Suppressor macrophage treated with lipopolysaccharide for 1 hour (primary cell): ENCODE measurements around the gene ASAP2.

Experiments used
- DNase-seq, 3 donors: peaks; one replicate each; pipeline ENCODE4 v3.0.0-alpha.2; 2020 to 2022

ASAP2 gene

DNA sequence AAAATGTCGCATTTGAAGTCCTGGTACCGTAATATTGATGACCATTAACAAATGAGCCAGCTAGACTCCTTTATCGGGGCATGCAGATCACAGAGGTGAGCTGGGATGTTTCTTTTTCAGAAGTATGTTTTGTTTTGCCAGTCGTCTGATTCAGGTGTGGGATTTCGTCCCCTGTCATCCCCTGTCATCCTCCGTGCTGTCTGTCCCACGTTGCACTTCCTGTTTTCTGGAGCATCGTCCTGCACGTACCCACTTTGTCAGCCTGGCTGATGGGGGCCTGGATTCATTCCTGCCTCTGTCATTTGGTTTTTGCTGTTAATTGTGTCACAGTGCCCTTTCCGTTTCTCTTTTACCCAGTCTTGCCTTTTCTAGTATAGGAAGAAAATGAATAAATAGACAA lies 72.8 kb downstream of the ASAP2 start:
- DNase-seq: no peak

DNA sequence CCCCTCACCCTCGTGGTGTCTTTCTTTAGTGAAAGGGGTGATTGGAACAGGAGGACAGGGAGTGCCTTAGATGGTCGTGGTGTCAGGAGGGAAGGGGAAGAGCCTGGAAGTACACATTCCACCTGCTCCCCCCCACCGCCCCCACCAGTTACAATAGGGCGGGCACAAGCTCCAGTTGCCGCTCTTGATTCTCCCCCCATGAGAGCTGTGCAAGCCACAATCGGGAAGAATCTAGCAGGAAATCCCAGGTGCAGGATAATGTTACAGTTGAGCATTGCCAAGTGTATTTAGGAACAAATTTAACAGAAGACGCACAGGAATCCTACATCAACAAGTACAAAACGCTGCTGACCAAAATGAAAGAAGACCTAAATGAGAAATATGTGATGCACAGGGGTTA lies 73.6 kb downstream of the ASAP2 start:
- no peak for DNase-seq

DNA sequence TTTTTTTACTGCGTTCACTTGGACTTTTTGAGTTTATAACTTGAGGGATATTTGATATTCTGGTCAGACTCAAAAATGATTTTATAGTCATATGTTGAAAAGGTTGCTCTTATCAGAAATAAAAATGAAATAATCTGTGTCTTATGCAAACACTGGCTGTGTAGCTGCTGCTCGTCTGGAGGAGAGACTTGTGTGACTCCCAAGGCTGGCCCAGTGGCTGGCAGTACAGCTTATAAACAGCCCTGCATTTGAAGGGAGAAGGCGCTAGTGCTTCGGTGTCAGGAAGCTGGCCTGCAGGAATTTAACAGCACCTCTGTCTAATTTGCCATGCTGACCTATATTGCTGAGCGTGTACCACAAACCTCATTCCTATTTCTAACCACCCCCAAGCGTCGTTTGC lies 74.5 kb downstream of the ASAP2 start:
- no peak for DNase-seq

DNA sequence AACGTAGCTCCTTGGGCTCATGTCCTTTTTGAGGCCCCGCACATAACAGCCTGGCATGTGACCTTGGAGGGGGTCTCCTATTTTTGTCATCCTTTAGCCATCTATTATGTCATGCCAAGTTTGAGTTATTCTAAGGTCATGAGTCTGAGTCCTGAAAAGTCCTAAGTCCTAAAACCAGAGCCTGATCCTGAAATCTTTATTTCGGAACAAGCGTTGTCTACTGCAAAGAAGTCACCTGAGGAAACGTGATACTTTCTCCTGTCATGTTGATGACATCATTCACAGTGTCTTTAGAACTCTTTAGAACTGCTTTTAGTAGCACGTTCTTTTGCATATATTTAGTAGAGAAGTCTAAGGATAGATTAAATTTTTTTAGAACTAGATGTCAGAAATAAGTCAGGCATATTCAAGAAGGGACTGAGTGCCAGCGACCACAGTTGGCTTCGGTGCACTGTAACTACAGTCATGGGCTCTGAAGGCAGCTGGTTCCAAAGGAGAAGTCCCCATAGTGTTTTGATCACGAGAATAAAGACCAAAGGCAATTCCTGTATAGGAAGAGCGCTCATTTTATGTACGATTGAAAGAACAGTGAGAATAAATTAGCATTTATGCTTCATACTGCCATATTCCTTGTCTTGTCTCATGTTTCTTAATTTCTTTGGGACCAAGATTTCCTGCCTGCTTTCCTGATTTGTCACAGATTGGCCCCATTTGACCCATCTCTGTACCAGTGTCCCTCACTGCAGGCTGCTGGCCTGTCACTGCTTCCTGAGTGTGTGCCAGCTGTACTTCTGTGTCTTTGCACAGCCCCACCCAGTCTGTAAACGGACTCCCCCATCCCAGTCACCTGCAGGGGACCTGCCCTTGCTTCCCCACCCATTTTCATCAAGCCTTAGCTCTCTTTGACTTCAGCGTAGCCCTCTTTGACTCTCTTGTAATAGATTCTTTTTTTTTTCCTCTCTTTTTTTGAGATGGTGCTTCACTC lies 75.8 kb downstream of the ASAP2 start:
- no peak for DNase-seq

DNA sequence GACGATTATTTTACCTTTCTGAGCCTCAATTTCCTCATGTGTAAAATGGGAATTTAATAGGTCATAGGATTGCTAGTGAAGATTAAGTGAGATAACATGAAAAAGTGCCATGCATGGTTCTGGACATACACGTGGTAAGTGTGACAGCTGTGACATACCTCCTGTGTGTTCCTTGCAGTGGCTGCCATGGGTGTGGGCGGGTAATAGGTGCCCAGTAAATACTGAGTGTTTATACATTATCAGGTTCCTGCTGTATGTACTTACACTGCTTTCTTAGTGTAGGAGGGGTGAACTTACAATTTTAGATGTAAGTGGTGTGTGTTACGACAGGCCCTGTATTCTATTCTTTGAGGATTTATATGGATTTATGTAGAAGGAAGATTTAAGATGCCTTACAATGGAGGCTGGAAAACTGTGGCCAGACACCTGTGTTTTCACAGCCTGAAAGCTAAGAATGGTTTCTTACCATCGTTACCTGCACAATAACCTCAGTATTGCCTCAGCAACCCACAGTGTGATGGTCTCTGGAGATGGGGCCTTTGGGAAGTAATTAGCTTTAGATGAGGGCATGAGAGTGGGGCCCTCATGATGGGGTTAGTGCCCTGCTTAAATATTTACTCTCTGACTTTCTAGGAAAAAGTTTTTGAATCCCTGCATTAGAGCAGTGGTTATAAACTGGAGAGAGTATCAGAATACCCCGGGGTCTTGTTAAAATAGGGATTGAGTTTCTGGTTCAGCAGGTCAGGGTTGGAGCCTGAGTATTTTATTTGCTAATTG lies 78.1 kb downstream of the ASAP2 start:
- no peak for DNase-seq

DNA sequence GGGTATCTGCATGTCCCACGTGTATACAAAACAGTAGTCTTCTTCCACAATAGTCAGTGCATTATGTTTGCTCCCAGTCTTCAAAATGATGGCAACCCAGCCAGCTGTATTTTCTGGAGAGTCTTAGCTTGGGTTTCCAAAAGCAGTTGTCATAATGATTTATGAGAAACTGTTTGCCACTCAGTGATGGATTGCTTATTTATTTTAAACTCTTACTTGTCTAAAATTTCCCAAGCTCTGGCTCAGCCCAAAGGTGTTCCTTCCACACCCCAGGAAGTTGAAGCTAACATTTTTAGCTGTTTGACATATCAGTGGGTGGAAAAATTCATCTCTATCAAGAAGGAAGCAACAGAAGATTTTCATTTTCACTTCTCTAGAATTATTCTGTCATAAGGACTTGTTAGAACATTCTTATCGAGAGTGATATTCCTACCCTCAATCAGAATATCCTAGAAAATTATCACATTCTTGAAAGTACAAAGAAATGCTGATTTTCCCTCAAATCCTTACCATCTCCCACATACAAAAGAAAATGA lies 78.8 kb downstream of the ASAP2 start:
- DNase-seq: peak; percentile 15 to 54 (median 35)

DNA sequence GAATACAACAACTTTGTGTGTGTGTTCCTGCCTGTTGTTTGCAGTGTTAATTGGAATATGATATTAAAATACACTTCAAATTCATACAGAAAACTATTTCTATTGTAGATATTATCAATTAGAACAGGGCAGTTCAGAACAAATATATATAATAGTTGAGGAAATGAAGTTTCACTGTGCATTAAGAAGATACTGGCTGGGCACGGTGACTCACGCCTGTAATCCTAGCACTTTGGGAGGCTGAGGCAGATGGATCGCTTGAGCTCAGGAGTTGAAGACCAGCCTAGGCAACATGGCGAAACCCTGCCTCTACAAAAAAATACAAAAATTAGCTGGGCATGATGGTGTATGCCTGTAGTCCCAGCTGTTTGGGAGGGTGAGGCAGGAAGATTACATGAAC lies 79.3 kb downstream of the ASAP2 start:
- DNase-seq: no peak

DNA sequence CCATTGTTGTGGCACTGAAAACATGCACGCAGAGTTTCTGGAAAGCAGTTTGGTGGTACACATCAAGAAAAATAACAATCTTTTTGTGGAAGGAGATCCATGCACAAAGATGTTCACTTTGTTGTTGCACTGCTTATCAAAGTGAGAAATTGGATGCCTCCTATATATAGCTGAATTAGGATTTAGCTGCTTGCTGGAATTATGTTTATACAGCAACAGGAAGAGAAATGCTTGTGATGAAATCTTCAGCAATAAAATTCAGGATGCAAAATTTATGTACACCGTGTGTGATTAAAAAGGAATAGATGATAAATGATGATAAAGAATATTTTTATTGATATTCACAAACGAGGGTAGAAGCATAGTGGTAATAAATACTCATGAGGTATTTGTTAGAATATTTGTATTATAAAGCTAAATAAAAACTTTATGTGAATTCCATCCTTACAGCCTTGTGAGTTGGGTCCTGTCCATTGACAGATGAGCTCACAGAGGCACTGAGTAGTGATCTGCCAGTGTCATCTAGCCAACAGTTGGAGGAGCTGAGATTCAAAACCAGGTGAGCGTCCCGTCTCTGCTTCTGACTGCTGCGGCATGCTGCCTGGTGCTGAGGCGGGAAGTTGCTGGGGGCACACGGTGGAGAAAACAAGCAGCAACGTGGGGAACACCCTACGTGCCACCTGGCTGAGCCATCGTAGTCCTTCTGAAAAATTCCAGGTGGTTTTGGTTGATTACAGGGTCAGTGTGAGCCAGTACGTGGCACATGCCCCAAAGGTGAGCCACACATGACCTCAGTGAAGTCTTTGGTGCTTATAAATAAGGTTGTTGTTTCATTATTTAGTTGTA lies 80.2 kb downstream of the ASAP2 start:
- no peak for DNase-seq

DNA sequence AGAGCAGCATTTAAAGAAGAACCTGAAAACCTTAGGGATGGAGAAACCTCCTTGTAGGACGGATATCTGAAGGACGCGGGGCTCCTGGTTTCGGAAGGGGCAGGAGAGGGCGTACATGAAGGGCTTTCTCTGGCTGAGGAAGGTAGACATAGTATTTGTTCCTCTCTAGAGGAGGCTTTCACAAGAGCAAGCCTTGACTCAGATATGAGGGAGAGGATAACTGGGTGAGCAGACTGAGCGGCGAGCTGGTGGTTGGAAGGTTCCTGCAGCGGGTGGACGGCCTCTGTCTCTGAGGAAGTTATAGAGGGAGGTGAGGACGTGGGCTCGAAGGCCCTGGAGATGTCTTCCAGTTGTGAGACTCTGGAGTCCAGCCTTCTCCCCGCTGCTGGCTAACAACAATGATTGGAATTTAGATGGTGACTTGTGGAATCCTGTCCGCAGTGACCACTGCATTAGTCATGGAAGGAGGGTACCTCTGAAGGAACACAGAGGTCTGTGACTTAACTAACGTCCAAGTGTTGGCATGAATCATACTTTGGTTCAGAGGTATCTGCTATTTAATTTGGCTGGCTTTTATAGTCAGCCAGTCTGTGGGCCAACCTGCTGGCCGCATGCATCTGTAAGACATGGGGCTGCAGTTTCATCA lies 80.9 kb downstream of the ASAP2 start:
- DNase-seq: peak; percentile 29 to 63 (median 52)

DNA sequence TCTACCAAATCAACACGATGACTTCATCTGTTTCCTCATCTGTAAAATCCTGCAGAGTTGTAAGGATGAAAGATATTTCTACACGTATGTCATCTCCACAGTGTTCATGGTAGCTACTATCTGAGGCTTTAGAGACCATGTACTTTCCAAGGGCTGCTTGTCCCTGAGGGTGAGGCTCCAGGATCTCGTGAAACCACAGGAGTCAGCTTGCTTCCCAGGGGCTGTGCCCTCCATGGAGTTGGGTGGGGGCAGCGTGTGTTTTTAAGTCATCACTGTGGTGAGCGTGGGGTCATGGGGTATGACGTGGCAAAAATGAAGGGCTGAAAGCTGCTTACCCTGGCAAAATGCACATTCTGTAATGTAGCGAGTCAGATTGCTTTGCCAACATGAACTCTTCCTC lies 81.6 kb downstream of the ASAP2 start:
- DNase-seq: peak; percentile 72 to 81 (median 79)

DNA sequence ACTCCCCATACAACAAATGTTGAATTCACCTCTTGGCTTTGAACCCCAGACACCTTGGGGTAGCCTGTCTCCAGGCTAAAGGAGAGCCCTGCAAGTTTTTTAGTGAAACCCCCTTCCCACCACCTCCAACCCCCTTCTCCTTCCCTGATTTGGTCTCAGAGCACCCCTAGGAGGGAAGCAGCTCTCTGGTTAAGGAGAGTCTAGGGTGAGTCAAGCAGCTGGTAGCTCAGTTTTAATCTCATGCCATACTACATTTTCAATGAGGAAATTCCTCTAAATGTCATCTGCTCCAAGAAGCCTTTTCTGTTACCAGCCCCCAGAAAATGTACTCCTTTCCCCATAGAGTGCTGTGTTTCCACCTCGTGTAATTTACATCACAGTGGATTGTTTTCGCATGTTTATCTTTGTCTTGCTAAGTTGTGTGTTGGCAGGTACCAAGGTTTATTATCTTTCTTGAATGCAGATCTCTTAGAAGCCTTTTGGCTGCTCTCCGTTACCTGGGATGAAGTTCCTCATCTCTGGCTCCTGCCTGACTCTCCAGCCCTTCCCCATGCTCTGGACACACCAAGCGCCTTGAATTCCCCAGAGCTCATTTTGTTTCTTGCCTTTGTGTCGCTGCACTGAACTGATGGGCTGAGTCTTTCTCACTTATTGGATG lies 82.2 kb downstream of the ASAP2 start:
- DNase-seq: peak; percentile 47 to 60 (median 58)

DNA sequence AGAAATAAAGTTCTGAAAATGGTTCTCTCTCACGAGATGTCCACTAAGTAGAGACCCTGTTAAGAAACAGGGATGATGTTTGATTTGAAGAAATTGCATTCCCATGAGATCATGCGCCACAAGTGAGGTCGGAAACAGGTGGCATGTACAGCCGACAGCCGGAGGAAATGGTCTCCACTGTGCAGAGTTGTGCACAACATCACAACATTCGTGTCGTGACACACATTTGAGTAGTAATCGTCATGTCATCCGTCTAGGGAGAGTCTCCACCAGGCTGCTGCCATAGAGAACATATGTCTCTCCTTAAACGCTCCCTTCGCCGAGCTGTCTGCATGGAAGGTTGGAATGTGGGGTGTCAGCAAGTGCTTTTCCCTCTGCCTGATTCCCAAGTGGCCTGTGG lies 84.7 kb downstream of the ASAP2 start:
- DNase-seq: no peak

DNA sequence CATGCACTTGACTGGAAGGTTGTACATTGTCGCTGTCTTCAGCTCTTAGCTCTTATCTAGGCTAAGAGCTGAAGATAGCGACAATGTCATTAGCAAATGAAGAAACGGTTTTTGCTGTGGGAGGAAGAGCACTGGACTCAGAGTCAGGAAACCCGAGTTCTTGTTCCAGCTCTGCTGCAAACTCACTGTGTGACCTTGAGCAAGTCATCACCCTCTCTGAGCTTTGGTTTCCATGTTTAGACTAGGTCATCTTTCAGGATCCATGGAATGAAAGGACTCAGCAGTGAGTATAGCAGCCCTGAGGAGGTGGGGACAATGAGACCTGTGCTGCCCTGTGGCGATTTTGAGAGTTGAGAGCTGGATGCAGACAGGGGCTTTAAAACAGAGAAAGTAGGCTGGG lies 85.3 kb downstream of the ASAP2 start:
- DNase-seq: no peak

DNA sequence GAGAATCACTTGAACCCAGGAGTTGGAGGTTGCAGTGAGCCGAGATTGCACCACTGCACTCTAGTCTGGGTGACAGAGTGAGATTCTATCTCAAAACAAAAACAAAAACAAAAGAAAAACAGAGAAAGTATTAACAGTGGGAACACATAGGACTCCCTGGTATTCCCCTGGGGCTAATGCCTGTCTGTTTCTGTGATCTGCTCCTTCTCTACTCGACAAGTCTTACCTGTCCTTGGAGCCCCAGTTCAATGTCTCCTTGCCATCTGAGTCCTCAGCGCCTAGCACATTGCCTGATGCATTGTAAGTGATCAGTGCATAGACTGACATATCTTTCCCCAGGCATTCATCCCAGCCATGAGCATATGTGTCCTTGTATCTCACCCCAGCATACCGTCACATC lies 85.8 kb downstream of the ASAP2 start:
- DNase-seq: no peak

DNA sequence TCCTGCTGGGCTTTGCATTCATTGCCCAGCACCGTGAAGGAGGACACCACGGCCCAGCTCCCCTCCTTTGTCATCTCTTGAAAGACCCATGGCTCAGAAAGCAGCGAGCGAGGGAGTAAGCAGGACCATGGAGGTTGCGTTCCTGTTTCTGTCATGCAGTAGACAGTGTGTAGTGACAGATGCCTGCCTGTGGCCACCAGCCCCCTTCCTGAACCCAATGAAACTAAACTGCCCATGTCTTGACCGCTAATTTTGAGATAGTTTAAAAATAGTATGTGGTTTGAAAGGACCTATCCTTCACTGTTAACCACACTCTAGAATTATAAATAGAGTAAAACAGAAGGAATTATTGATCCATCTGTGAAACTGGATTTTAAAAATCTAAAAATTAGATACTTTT lies 88.2 kb downstream of the ASAP2 start:
- no peak for DNase-seq

DNA sequence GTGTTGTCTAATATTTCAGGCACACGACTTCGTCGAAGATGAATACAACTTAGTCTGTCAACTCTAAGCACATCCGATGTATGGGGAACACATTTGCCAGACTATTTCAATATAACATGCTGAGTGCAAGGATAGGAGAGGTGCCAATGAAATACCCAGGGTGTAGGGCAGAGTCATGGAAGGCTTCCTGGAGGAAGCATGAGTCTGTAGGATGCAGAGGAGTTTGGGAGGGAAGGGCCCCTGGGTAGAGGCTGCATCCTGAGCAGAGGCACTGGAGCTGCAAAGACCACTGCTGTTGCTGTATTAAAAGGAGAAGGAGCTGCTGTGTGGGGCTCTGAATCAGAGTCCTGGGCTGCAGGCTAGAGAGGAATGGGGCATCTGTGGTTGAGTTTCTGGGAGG lies 89.9 kb downstream of the ASAP2 start:
- no peak for DNase-seq

DNA sequence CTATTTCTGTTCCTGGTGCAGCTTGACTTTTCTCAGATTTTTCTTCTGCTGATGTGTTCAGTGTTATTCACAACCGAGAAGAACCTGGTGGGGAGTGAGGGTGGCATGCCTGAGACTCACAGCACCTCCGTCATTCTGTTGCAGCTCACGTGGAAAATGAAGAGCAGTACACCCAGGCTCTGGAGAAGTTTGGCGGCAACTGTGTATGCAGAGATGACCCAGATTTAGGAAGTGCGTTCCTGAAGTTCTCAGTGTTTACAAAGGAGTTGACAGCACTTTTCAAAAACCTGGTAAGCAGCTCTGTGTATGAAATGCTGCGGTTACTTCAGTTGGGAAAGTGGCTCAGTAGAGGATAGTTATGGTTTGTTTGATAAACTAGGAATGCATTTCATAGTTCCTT lies 90.5 kb downstream of the ASAP2 start:
- DNase-seq: no peak

DNA sequence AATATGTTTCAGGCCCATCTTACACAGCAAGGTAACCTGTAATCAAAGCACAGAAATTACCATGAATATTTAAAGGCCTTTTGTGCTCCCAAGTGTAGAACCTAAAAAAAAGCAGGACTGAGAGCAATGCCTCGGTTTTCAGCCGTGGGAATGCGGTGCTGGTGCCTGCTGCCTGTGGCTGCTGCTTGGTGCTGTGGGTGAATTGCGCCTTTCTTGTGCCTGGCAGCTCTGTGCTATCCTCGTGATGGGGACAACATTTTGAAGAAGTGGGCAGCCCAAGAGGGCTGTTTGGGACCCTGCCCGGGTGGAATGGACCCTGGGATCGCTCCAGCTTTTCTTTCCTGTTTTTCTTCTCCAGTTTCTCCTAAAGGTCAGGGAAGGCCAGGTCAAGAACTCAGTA lies 91.2 kb downstream of the ASAP2 start:
- DNase-seq: no peak

DNA sequence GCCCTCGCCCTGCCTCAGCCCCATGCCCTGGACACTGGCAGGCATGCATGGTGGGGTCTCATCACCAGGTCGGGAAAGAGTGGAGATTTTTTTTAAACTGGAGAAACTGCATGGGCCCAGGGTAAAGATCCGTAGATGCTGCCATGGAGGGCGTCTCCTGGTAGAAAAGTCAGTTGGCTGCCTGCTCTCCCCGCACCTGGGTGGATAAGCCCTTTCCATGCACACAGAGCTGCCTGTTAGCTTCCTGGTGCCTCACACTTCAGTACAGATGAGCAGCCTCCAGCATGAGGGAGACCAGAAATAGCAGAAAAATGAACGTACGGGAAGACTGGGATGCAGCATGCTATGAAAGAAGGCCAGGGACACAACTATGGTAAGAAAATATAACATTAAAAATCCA lies 92.0 kb downstream of the ASAP2 start:
- DNase-seq: no peak

DNA sequence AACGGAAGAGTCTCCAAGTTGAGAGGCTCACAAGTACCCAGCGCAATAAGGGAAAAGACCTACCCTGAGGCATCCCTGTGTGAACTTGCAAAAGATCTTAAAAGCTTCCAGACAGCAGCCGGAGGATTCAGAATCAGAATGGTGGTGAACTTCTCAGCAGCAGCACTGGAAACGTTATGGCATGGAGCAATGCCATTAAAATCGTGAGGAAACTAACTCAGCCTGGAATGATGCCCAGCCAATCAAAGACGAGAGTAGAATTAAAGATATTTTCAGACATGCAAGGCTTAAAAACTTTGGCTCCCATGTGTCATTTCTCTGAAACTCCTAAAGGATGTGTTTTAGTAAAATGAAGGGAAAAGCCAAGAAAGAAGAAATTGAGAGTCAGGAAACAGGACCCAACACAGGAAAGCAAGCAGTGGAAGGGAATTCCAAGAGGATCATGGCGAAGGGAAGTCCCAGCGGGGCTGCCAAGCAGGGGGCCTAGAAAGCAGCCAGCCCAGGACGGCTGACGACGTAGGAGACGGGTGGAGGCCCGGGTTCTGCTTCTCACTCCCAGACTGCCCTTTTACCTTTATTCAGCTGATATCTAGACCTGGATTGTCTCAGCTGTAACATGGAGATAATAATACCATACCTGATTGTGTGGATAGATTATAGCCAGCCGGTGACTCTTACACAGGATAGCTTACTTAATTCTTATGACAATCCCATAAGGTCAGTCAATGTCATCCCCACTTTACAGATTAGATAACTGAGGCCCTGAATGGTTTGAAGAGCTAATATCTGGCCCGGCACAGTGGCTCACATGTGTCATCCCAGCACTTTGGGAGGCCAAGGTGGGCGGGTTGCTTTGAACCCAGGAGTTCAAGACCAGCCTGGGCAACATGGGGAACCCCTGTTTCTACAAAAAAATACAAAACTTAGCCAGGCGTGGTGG lies 92.8 kb downstream of the ASAP2 start:
- no peak for DNase-seq

DNA sequence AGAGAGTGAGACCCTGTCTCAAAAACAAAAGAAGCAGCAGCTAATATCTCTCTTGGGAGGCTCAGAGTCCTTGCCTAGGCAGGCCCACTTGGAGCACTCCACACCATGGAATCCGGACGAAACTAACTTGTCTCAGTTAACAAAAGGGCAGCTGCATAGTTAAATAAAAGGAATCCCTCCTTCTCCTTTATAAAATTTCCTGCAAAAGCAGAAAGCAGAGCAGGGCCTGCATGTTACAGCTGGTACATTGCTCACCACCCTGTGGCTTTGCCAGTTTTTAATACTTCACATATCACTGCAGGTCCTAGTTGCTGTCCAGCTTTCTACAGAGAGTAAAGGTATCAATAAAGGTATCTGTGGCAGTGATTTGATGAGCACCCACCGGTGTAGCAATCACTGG lies 93.6 kb downstream of the ASAP2 start:
- no peak for DNase-seq
